H1 (cell line): Measurements from ENCODE around the gene DRC7. TPM values are rescaled to one million over a fixed set of nuclear protein-coding genes. Genes with fewer than 3 reads are reported as not detected.

Experiments
- CTCF ChIA-PET: fragments of 300-600 bp; sonication (Branson Sonifier 250); formaldehyde crosslinking; loops from one replicate; lab custom pipeline; 2021; ENCODE audit not compliant: partially characterized antibody; lab: Charles Lee
- POLR2A ChIA-PET: fragments of 300-600 bp; sonication (Branson Sonifier 250); formaldehyde crosslinking; loops from one replicate; lab custom pipeline; 2021; ENCODE audit warnings: inconsistent platforms; ENCODE audit not compliant: partially characterized antibody; lab: Charles Lee
- DNase-seq, 2 experiments: peaks; one replicate each; pipeline versions ENCODE4 v3.0.0 to v3.0.0-alpha.2; 2010 to 2022; ENCODE audit warnings: low spot score in 2 of 2, low read depth in 1 of 2, mixed read lengths in 1 of 2
- FAIRE-seq: peaks from 2 replicates; lab custom pipeline; 2011; peaks lifted over from hg19 to GRCh38; lab: Jason Lieb, UNC
- H2AFZ ChIP-seq: 2 replicates; pipeline ENCODE4 v1.8.1; 2012; ENCODE audit warnings: low read length, inconsistent platforms
- H2AK5ac ChIP-seq: 2 replicates; pipeline ENCODE4 v1.6.1; 2013; ENCODE audit warnings: low read depth, low read length
- H2BK120ac ChIP-seq: replicated peaks from 2 replicates; pipeline ENCODE3; 2013; ENCODE audit warnings: low read depth, low read length, inconsistent platforms
- H2BK12ac ChIP-seq: 2 replicates; pipeline ENCODE4 v1.6.1; 2013; ENCODE audit warnings: low read depth, low read length
- H2BK15ac ChIP-seq: 2 replicates; pipeline ENCODE4 v1.6.1; 2013; ENCODE audit warnings: low read length
- H2BK20ac ChIP-seq: 2 replicates; pipeline ENCODE4 v1.6.1; 2013; ENCODE audit warnings: low read length
- H2BK5ac ChIP-seq: 2 replicates; pipeline ENCODE4 v1.6.1; 2013; ENCODE audit warnings: low read depth, low read length
- H3K14ac ChIP-seq: 2 replicates; pipeline ENCODE4 v1.6.1; 2013; ENCODE audit warnings: inconsistent platforms; ENCODE audit not compliant: insufficient read length
- H3K18ac ChIP-seq: 2 replicates; pipeline ENCODE4 v1.6.1; 2013; ENCODE audit warnings: low read length; ENCODE audit errors: extremely low read depth
- H3K23ac ChIP-seq: 2 replicates; pipeline ENCODE4 v1.6.1; 2013; ENCODE audit warnings: inconsistent platforms; ENCODE audit not compliant: insufficient read length
- H3K23me2 ChIP-seq: 2 replicates; pipeline ENCODE4 v1.6.1; 2013; ENCODE audit warnings: low read depth, low read length
- H3K27ac ChIP-seq: 2 replicates; pipeline ENCODE4 v1.6.1; 2011; ENCODE audit warnings: low read depth, low read length, inconsistent platforms
- H3K27me3 ChIP-seq, 4 experiments: replicated peaks in 1 of 4; 1 replicate in 1 of 4; 2 replicates in 3 of 4; pipeline versions ENCODE4 v1.6.1 to v1.8.1; 2011 to 2013; ENCODE audit warnings: low read length in 3 of 4, mild to moderate bottlenecking in 3 of 4, inconsistent platforms in 2 of 4, mixed read lengths in 2 of 4, moderate library complexity in 1 of 4; ENCODE audit not compliant: control insufficient read depth in 3 of 4, insufficient read depth in 3 of 4; ENCODE audit errors: extremely low read depth in 1 of 4
- H3K36me3 ChIP-seq, 4 experiments: 2 replicates each; pipeline versions ENCODE4 v1.6.1 to v1.8.1; 2011 to 2013; ENCODE audit warnings: mild to moderate bottlenecking in 4 of 4, low read length in 3 of 4, moderate library complexity in 2 of 4, control low read depth in 1 of 4, inconsistent platforms in 1 of 4; ENCODE audit not compliant: insufficient read depth in 4 of 4, control insufficient read depth in 2 of 4
- H3K4ac ChIP-seq: replicated peaks from 2 replicates; pipeline ENCODE3; 2013; ENCODE audit warnings: low read length, low read depth, mixed read lengths, inconsistent platforms; ENCODE audit not compliant: insufficient read length
- H3K4me1 ChIP-seq, 4 experiments: replicated peaks in 1 of 4; 1 replicate in 1 of 4; 2 replicates in 3 of 4; pipeline versions ENCODE4 v1.6.1 to v1.8.1; 2011 to 2013; ENCODE audit warnings: low read length in 3 of 4, inconsistent platforms in 2 of 4, mixed read lengths in 1 of 4; ENCODE audit not compliant: insufficient read depth in 4 of 4, control insufficient read depth in 3 of 4
- H3K4me2 ChIP-seq, 2 experiments: 2 replicates each; pipeline versions ENCODE4 v1.6.1 to v1.8.1; 2011 to 2013; ENCODE audit warnings: low read depth in 2 of 2, low read length in 2 of 2, control low read depth in 1 of 2, inconsistent platforms in 1 of 2, mild to moderate bottlenecking in 1 of 2; ENCODE audit not compliant: insufficient read depth in 1 of 2
- H3K4me3 ChIP-seq, 4 experiments: fragments of 200-600, 300-600 bp in 1 of 4; sonication (generic), shearing (Covaris generic), sonication (Bioruptor Twin) in 1 of 4; 2 replicates each; pipeline versions ENCODE4 v1.5.1 to v1.8.1; 2011 to 2016; ENCODE audit warnings: low read length in 4 of 4, low read depth in 3 of 4, control low read depth in 2 of 4, inconsistent platforms in 2 of 4, mild to moderate bottlenecking in 2 of 4, mixed read lengths in 1 of 4, moderate library complexity in 1 of 4; ENCODE audit not compliant: insufficient read depth in 2 of 4; ENCODE audit errors: extremely low read depth in 1 of 4
- H3K56ac ChIP-seq: replicated peaks from 2 replicates; pipeline ENCODE3; 2013; ENCODE audit warnings: low read depth, mild to moderate bottlenecking, mixed read lengths, low read length, inconsistent platforms; ENCODE audit not compliant: insufficient read length
- H3K79me1 ChIP-seq: 2 replicates; pipeline ENCODE4 v1.6.1; 2013; ENCODE audit warnings: low read depth, low read length, control low read depth
- H3K79me2 ChIP-seq, 2 experiments: 2 replicates each; pipeline versions ENCODE4 v1.6.1 to v1.8.1; 2012 to 2013; ENCODE audit warnings: low read length in 2 of 2, mild to moderate bottlenecking in 2 of 2, inconsistent platforms in 1 of 2; ENCODE audit not compliant: insufficient read depth in 2 of 2, control insufficient read depth in 1 of 2
- H3K9ac ChIP-seq, 4 experiments: replicated peaks in 1 of 4; 1 replicate in 1 of 4; 2 replicates in 3 of 4; pipeline versions ENCODE4 v1.6.1 to v1.8.1; 2011 to 2013; ENCODE audit warnings: low read depth in 3 of 4, low read length in 3 of 4, control low read depth in 2 of 4, mild to moderate bottlenecking in 2 of 4, moderate library complexity in 2 of 4, inconsistent platforms in 1 of 4; ENCODE audit errors: extremely low read depth in 1 of 4
- H3K9me3 ChIP-seq, 2 experiments: 2 replicates each; pipeline versions ENCODE4 v1.6.1 to v1.8.1; 2012 to 2013; ENCODE audit warnings: mild to moderate bottlenecking in 2 of 2, moderate library complexity in 2 of 2, control low read depth in 1 of 2, inconsistent platforms in 1 of 2, low read depth in 1 of 2, low read length in 1 of 2, mixed read lengths in 1 of 2; ENCODE audit not compliant: insufficient read depth in 2 of 2
- H4K20me1 ChIP-seq, 2 experiments: replicated peaks in 1 of 2; 2 replicates each; pipeline versions ENCODE3 to v1.8.1; 2011 to 2013; ENCODE audit warnings: inconsistent platforms in 2 of 2, low read length in 2 of 2, mild to moderate bottlenecking in 1 of 2; ENCODE audit not compliant: insufficient read depth in 2 of 2, control insufficient read depth in 1 of 2
- H4K5ac ChIP-seq: 2 replicates; pipeline ENCODE4 v1.6.1; 2013; ENCODE audit warnings: low read length, low read depth, mixed read lengths, inconsistent platforms; ENCODE audit not compliant: insufficient read length
- H4K8ac ChIP-seq: 2 replicates; pipeline ENCODE4 v1.8.0; 2013; ENCODE audit warnings: mild to moderate bottlenecking, moderate library complexity, low read length, inconsistent platforms; ENCODE audit not compliant: insufficient read depth; ENCODE audit errors: extremely low read depth
- H4K91ac ChIP-seq: replicated peaks from 2 replicates; pipeline ENCODE3; 2013; ENCODE audit warnings: low read length, mixed read lengths, inconsistent platforms; ENCODE audit not compliant: insufficient read length
- BACH1 ChIP-seq: IDR thresholded peaks from 2 replicates; pipeline ENCODE4 v1.6.1; 2012; ENCODE audit warnings: low read length, improper control_type of control experiment
- CTCF ChIP-seq, 3 experiments: IDR thresholded peaks; 1 replicate in 2 of 3; 2 replicates in 1 of 3; pipeline versions ENCODE4 v1.5.1 to v1.6.1; 2011; ENCODE audit warnings: low read length in 3 of 3, mild to moderate bottlenecking in 3 of 3, inconsistent platforms in 2 of 3, low read depth in 1 of 3, moderate library complexity in 1 of 3; ENCODE audit not compliant: insufficient read depth in 1 of 3; ENCODE audit errors: control extremely low read depth in 1 of 3
- JUN ChIP-seq: IDR thresholded peaks from 2 replicates; pipeline ENCODE4 v1.6.1; 2011; ENCODE audit warnings: low read depth, mild to moderate bottlenecking, improper control_type of control experiment, low read length
- KDM1A ChIP-seq: fragments of 200-600, 300-600 bp; sonication (generic); IDR thresholded peaks from 2 replicates; pipeline ENCODE4 v1.7.1; 2016; ENCODE audit warnings: mild to moderate bottlenecking, low read length, borderline replicate concordance
- MAX ChIP-seq: IDR thresholded peaks from 2 replicates; pipeline ENCODE4 v1.6.1; 2012; ENCODE audit warnings: inconsistent platforms
- POLR2AphosphoS5 ChIP-seq: IDR thresholded peaks from 2 replicates; pipeline ENCODE4 v1.6.1; 2011; ENCODE audit warnings: low read depth, low read length
- RNF2 ChIP-seq: fragments of 200-900, 300-1000 bp; sonication (generic); IDR thresholded peaks from 2 replicates; pipeline ENCODE4 v1.7.1; 2016; ENCODE audit warnings: borderline replicate concordance, low read depth, mild to moderate bottlenecking, antibody characterized with exemption, low read length; ENCODE audit not compliant: poor library complexity, severe bottlenecking; ENCODE audit errors: missing control alignments
- SP2 ChIP-seq: IDR thresholded peaks from 2 replicates; pipeline ENCODE4 v1.6.1; 2012; ENCODE audit warnings: mild to moderate bottlenecking, low read length, inconsistent platforms
- TEAD4 ChIP-seq: IDR thresholded peaks from 2 replicates; pipeline ENCODE4 v1.6.1; 2012; ENCODE audit warnings: low read depth, low read length, inconsistent platforms, mixed read lengths
- YY1 ChIP-seq: IDR thresholded peaks from 2 replicates; pipeline ENCODE4 v1.6.1; 2011; ENCODE audit warnings: low read depth, mild to moderate bottlenecking, low read length
- WGBS, 2 experiments: shearing (Covaris generic) in 1 of 2; methylation state at CpG; one replicate each; pipeline versions ENCODE4 v1.1.6 to v1.1.7; 2013 to 2015; ENCODE audit warnings: low lambda C conversion rate in 2 of 2, mixed read lengths in 2 of 2, inconsistent platforms in 1 of 2, low coverage in 1 of 2, missing lambda C conversion rate in 1 of 2; ENCODE audit not compliant: insufficient replicate concordance in 2 of 2, insufficient coverage in 1 of 2, insufficient read length in 1 of 2; ENCODE audit errors: extremely low coverage in 1 of 2, missing lambda C conversion rate in 1 of 2; 5-methylcytosine and 5-hydroxymethylcytosine counted together
- polyA plus RNA-seq, 7 experiments: library from polyadenylated mRNA; depleted of rRNA in 3 of 7; stranded (reverse) in 5 of 7; unstranded in 2 of 7; fragments of >200 nt in 5 of 7; fragments of 200-250 nt in 2 of 7; gene quantifications; 1 replicate in 5 of 7; 2 replicates in 1 of 7; 4 replicates in 1 of 7; pipeline versions ENCODE4 v1.2.1 to v1.2.3, GENCODE V29; 2011 to 2013; ENCODE audit warnings: missing spikeins in 2 of 7, mixed read lengths in 2 of 7
- total RNA-seq: library from RNA; stranded (reverse); fragmentation: NEBNext Ultra II Directional; extraction: Animal tissue kit (Norgen Biotek cat#: 25700); gene quantifications from 2 replicates; pipeline ENCODE4 v1.2.1, GENCODE V29; 2021
- TF ChIP-seq, protein P1 (sequence below): IDR thresholded peaks from 2 replicates; pipeline ENCODE4 v1.6.1; 2011; ENCODE audit warnings: low read depth, mild to moderate bottlenecking, low read length; ENCODE audit not compliant: insufficient read depth

The DRC7 gene
- total and polyA plus RNA-seq, 2 of the 8 experiments (the other 6 are each of a cell fraction or from before 2014, with no cell fraction given): 0.14 TPM; not detected in 1

DNA sequence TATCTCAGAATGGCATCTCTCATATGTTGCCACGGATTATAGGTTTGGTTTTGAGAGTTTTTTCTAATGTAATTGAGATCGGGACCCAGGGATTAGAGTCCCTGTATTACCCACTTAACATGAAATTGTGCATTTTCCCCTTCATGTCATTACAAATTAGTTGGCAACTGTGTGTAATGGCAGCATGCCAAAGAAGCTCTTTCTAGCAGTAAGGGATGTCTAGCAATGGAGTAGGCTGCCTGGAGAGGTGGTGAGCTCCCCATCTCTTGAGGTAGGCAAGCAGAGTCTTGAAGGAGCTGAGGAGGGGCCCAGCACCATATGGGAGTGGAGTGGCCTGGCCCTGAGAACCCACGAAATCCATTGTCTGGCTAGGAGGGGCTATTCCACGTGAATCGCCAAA lies 30.9 kb downstream of the DRC7 start:
- Histone ChIP-seq H2BK15ac (no peak overlapping the region), H2AK5ac (no peak overlapping the region), H2BK120ac (no peak overlapping the region), H2BK5ac (no peak overlapping the region), H2BK12ac (no peak overlapping the region), H3K27ac (no peak overlapping the region), H2BK20ac (no peak overlapping the region), H3K27me3 (no peaks in the 10 kb centered on the region; a peak in 1 of 7 replicates), H3K36me3 (no peaks in the 10 kb centered on the region), H3K79me1 (no peaks in the 10 kb centered on the region), H3K23ac (no peak overlapping the region), H4K5ac (no peak overlapping the region), H2AFZ (no peak overlapping the region), H4K91ac (no peak overlapping the region), H3K4me1 (no peaks in the 10 kb centered on the region), H4K8ac (no peak overlapping the region), H3K9me3 (no peaks in the 10 kb centered on the region), H3K4me3 (no peak overlapping the region), H3K14ac (no peak overlapping the region), H3K79me2 (no peaks in the 10 kb centered on the region), H3K4ac (no peak overlapping the region), H3K18ac (no peak overlapping the region), H3K23me2 (peaks cover 17% of the 10 kb centered on the region; the same call in 1 of the 2 replicates), H4K20me1 (peaks cover 0 to 3% of the 10 kb centered on the region in 2 experiments), H3K56ac (no peak overlapping the region), H3K4me2 (no peak overlapping the region), H3K9ac (no peak overlapping the region)
- FAIRE-seq (no peak), DNase-seq (no peak)
- ChIA-PET CTCF (interaction anchor here (0.6 to 6.6 kb wide), 9 partner anchors 13 to 382 kb away, joined by 3 to 48 read pairs (median 3); no protein-coding TSS in a partner anchor), POLR2A (interaction anchor here (1.7 to 3.2 kb wide), 2 partner anchors 10 to 17 kb away, joined by 3 to 22 read pairs; partner anchors contain the start of gene KATNB1)
- TF ChIP-seq KDM1A (no peak), RNF2 (no peak), SP2 (no peak), TEAD4 (no peak), YY1 (no peak), CTCF (IDR thresholded peaks at IDR 0.05; ENCODE audit: control extremely low read depth in 1 of 3, insufficient read depth in 1 of 3, low read depth in 1 of 3, low read length in 3 of 3) (no peak), MAX (no peak), POLR2AphosphoS5 (no peak), BACH1 (no peak), JUN (no peak)
- TF ChIP-seq, protein P1, sequence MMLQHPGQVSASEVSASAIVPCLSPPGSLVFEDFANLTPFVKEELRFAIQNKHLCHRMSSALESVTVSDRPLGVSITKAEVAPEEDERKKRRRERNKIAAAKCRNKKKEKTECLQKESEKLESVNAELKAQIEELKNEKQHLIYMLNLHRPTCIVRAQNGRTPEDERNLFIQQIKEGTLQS: no peak
- WGBS, 2 experiments: 90% methylated on average over 5 of the region's 5 CpGs; no CpG with 5 or more reads in 1 of the 2 experiments
